ENCODE results near the gene TMSB10.
A peak's percentile ranks its signal among the peaks of the same experiment; 100 is the strongest.

DNA sequence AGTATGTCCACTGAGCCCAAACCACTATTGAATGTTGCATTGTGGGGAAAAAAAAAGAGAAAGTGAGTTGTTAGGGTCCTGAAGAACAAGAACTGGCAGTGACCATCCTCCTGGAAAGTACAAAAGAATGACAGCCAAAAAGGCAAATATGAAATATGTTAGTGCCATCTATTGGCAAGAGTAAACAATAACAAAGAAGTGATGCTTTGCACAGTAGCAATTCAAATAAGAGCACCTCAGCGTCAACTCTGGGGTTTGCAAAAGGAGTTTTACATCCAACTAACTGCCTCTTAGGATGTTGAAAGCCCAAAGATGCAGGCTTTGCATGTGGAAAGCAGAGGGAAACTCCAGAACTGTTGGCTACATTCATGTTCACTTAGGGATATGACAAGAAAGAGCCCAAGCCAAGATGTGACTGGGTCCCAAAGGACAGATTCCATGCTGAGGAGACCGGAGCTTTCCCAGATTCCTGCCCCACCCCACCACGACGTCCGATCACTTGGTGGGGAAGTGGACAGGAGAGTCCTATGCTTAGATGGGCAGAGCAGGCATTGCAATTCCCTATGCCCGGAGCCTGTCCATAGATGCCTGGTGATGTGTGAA lies 40.2 kb upstream of the TMSB10 start:
- TF ChIP-seq CTCF (conservative IDR thresholded peaks at IDR 0.05; ENCODE audit: low read depth, low read length) (peak; percentile 49), EZH2 (IDR thresholded peaks at IDR 0.05; ENCODE audit: borderline replicate concordance, low read depth, low read length, poor library complexity, severe bottlenecking) (no peak)

All from A673 (cell line).